ENCODE data around the gene TOR1AIP2.

TOR1AIP2 gene

GRCh38 chr1:179825206-179825605 is 52.4 kb downstream of the TOR1AIP2 start:
- no peak for DNase-seq

GRCh38 chr1:179824265-179824664 is 53.3 kb downstream of the TOR1AIP2 start:
- DNase-seq, result no peak

- DNase-seq, result no peak
These were observed 53.9 kb downstream of the TOR1AIP2 start for GRCh38 chr1:179823693-179824092.

- DNase-seq, result no peak
These were observed 55.5 kb downstream of the TOR1AIP2 start for GRCh38 chr1:179822065-179822464.

GRCh38 chr1:179821524-179821923 is 56.1 kb downstream of the TOR1AIP2 start:
- no peak for DNase-seq

GRCh38 chr1:179820226-179820970 is 57.2 kb downstream of the TOR1AIP2 start:
- DNase-seq, result no peak

GRCh38 chr1:179818743-179819173 is 58.8 kb downstream of the TOR1AIP2 start:
- DNase-seq, result no peak

GRCh38 chr1:179818260-179818659 is 59.3 kb downstream of the TOR1AIP2 start:
- DNase-seq, result no peak

- DNase-seq, result no peak
These were observed 59.8 kb downstream of the TOR1AIP2 start for GRCh38 chr1:179817789-179818188.

- no peak for DNase-seq
These were observed 60.5 kb downstream of the TOR1AIP2 start for GRCh38 chr1:179817056-179817455.

- no peak for DNase-seq
These were observed 61.2 kb downstream of the TOR1AIP2 start for GRCh38 chr1:179816196-179816960.

- no peak for DNase-seq
These were observed 62.0 kb downstream of the TOR1AIP2 start for GRCh38 chr1:179815641-179816040.

- no peak for DNase-seq
These were observed 63.1 kb downstream of the TOR1AIP2 start for GRCh38 chr1:179814546-179814838.

GRCh38 chr1:179813626-179814545 is 63.7 kb downstream of the TOR1AIP2 start:
- no peak for DNase-seq

GRCh38 chr1:179812501-179813292 is 64.9 kb downstream of the TOR1AIP2 start:
- DNase-seq, result no peak

GRCh38 chr1:179810367-179810715 is 67.3 kb downstream of the TOR1AIP2 start:
- DNase-seq, result no peak

GRCh38 chr1:179809506-179810366 is 67.9 kb downstream of the TOR1AIP2 start:
- peak; percentile 35 for DNase-seq

GRCh38 chr1:179808503-179808902 is 69.1 kb downstream of the TOR1AIP2 start:
- no peak for DNase-seq

- no peak for DNase-seq
These were observed 69.7 kb downstream of the TOR1AIP2 start for GRCh38 chr1:179807691-179808485.

GRCh38 chr1:179807291-179807690 is 70.3 kb downstream of the TOR1AIP2 start:
- no peak for DNase-seq

GRCh38 chr1:179806333-179806732 is 71.3 kb downstream of the TOR1AIP2 start:
- DNase-seq, result no peak
